Measurements from ENCODE around the gene HYAL3. TPM values are rescaled to one million over a fixed set of nuclear protein-coding genes. Genes with fewer than 3 reads are reported as not detected.
"Not testable (repeated sequence)": the region's sequence is repeated elsewhere in the genome, so short reads cannot be mapped to it uniquely, and the experiment has no call there.

Gene HYAL3
- total RNA-seq, 1 donor from 2014 or later = not detected

DNA sequence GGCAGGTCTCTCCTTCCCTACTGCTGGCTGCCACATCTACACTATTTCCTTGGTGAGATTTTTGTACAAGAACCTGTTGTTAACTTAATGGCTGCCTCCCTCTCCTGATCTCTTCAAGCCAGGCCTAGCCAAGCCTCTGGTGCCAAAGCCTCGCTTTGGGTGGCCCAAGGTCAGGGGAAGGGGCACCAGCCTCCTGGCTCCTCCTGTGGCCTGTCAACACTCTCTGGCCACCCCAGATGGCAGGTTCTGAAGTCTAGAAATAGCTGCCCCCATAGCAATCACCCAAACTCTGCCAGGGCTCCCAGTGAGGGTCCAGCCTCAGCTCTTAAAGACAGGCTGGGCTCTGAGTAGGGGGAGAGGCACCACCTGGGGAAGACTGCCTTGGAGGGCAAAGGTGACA, 11.9 kb downstream of the HYAL3 start:
- Histone ChIP-seq H3K36me3 (peaks cover 25 to 35% of the 10 kb centered on the region in 2 donors), H3K4me1 (peaks cover 0 to 11% of the 10 kb centered on the region in 2 donors), H3K9me3 (no peaks in the 10 kb centered on the region), H3K27ac (no peak overlapping the region), H3K27me3 (no peaks in the 10 kb centered on the region), H3K4me3 (no peak overlapping the region)
- intact Hi-C loops (cut with DNase I) = no loop called here
- no peak for TF ChIP-seq CTCF (IDR thresholded peaks at IDR 0.05)
- no peak for DNase-seq (ENCODE audit: low spot score in 2 of 2)

GRCh38 chr3:50286322-50287227, 12.6 kb downstream of the HYAL3 start:
- peak in 1 of 2 donors; percentile 63 for DNase-seq (ENCODE audit: low spot score in 2 of 2)
- no peaks in the 10 kb centered on the region for H3K27me3 ChIP-seq
- H3K9me3 ChIP-seq = no peaks in the 10 kb centered on the region
- no peak overlapping the region for H3K27ac ChIP-seq
- H3K4me3 ChIP-seq = no peak overlapping the region
- H3K36me3 ChIP-seq = peaks cover 25 to 35% of the 10 kb centered on the region in 2 donors
- H3K4me1 ChIP-seq = peaks cover 0 to 10% of the 10 kb centered on the region in 2 donors
- no peak for TF ChIP-seq CTCF (IDR thresholded peaks at IDR 0.05)
- intact Hi-C loops (cut with DNase I) = no loop called here

DNA sequence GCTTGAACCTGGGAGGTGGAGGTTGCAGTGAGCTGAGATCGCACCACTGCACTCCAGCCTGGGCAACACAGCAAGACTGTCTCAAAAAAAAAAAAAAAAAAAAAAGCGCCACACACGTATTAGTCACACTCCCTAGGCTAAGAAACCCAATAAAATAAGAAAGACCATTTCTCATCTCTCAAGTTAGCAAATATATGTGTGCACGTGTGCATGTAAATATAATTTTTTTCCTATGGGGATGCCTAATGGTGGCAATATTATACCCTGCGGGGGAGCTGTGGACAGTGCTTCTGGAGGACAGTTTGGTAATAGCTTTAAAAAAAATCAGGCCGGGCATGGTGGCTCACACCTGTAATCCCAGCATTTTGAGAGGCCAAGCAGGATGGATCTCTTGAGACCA, 15.1 kb downstream of the HYAL3 start:
- H3K27me3 ChIP-seq; H3K27ac ChIP-seq; H3K9me3 ChIP-seq; H3K4me3 ChIP-seq; intact Hi-C loops (cut with DNase I); DNase-seq (ENCODE audit: low spot score in 2 of 2); H3K4me1 ChIP-seq: not testable (repeated sequence)
- H3K36me3 ChIP-seq = peaks cover 20 to 25% of the 10 kb centered on the region in 2 donors

GRCh38 chr3:50279255-50280016, 19.8 kb downstream of the HYAL3 start:
- Histone ChIP-seq H3K27me3 (no peaks in the 10 kb centered on the region), H3K4me1 (peaks cover 3 to 9% of the 10 kb centered on the region in 2 donors), H3K36me3 (peaks cover 0 to 11% of the 10 kb centered on the region in 2 donors), H3K27ac (peak overlapping the region; percentile 48 to 67), H3K4me3 (no peak overlapping the region), H3K9me3 (no peaks in the 10 kb centered on the region)
- no peak for TF ChIP-seq CTCF (IDR thresholded peaks at IDR 0.05)
- DNase-seq (ENCODE audit: low spot score in 2 of 2) = no peak
- intact Hi-C loops (cut with DNase I) = no loop called here

DNA sequence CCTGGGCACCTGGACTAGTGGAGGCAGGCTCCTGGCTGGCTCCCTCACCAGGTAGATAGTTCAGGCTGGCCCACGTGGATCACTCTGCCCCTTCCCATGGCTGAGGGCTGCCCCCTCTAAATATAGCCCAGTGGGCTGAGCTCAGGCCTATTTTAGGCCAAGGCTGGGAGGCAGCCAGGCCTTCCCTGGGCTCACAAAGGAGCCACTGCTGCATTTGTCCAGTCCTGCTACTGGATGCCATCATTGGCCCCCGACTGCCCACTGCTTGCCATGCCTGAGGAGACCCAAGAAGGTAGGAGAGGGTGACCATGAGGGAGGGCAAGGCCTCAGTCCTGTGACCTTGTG, 20.4 kb downstream of the HYAL3 start, which contains the start of gene LSMEM2:
Gene LSMEM2 (plus strand): TSS at position 208 of the 345 bp plus-strand sequence. CDS start 27 bp downstream, at position 235.
- H3K9me3 ChIP-seq = no peaks in the 10 kb centered on the region
- no peak within 1 kb of the TSS for H3K4me3 ChIP-seq
- H3K4me1 ChIP-seq = peaks cover 3 to 9% of the 10 kb centered on the region in 2 donors
- peaks cover 0 to 11% of the 10 kb centered on the region in 2 donors for H3K36me3 ChIP-seq
- peak within 1 kb of the TSS; percentile 48 to 67 for H3K27ac ChIP-seq
- DNase-seq (ENCODE audit: low spot score in 2 of 2) = no peak
- no peak for TF ChIP-seq CTCF (IDR thresholded peaks at IDR 0.05)
- intact Hi-C loops (cut with DNase I) = no loop called here
- H3K27me3 ChIP-seq = no peaks in the 10 kb centered on the region
